HEK293 (cell line): ENCODE measurements around the gene FBLN2.

Source experiments
- CTCF ChIA-PET: fragments of 350-600 bp; formaldehyde crosslinking; extraction: SDS; loops from one replicate; lab custom pipeline; 2021; ENCODE audit warnings: antibody characterized with exemption; lab: Yijun Ruan, JAX
- POLR2A ChIA-PET: fragments of 300-600 bp; formaldehyde crosslinking; extraction: SDS; loops from one replicate; lab custom pipeline; 2020; ENCODE audit warnings: antibody characterized with exemption, inconsistent platforms; lab: Yijun Ruan, JAX
- H3K27ac ChIP-seq: fragments of 200-500 bp; sonication (Bioruptor generic); 2 replicates; pipeline ENCODE4 v1.5.1; 2014; ENCODE audit warnings: low read depth, low read length, control low read depth, inconsistent platforms; ENCODE audit errors: extremely low read depth
- H3K36me3 ChIP-seq, 2 experiments: fragments of 200-500 bp in 1 of 2; sonication (Bioruptor generic) in 1 of 2; 1 replicate in 1 of 2; 2 replicates in 1 of 2; pipeline ENCODE4 v1.5.1; 2014 to 2017; ENCODE audit warnings: inconsistent platforms in 2 of 2, low read length in 2 of 2; ENCODE audit not compliant: control insufficient read depth in 2 of 2, insufficient read depth in 1 of 2
- H3K4me1 ChIP-seq: fragments of 200-500 bp; sonication (Bioruptor generic); 2 replicates; pipeline ENCODE4 v1.5.1; 2014; ENCODE audit warnings: mild to moderate bottlenecking, low read length, inconsistent platforms; ENCODE audit not compliant: control insufficient read depth, insufficient read depth
- H3K4me3 ChIP-seq: 2 replicates; pipeline ENCODE4 v1.5.1; 2011; ENCODE audit warnings: low read depth, mild to moderate bottlenecking, control low read depth, low read length, moderate library complexity
- H3K9me3 ChIP-seq: fragments of 200-500 bp; sonication (Bioruptor generic); 2 replicates; pipeline ENCODE4 v1.5.1; 2014; ENCODE audit warnings: low read depth, low read length, inconsistent platforms; ENCODE audit not compliant: control insufficient read depth, insufficient read depth
- BCL11A ChIP-seq: fragments of 450-650 bp; formaldehyde crosslinking; IDR thresholded peaks from 2 replicates; pipeline ENCODE4 v1.5.1; 2016; ENCODE audit warnings: low read depth, missing biosample characterization, missing genetic modification characterization
- KLF16 ChIP-seq: fragments of 450-650 bp; formaldehyde crosslinking; IDR thresholded peaks from 2 replicates; pipeline ENCODE4 v1.5.1; 2017; ENCODE audit warnings: missing biosample characterization, missing genetic modification characterization
- ZBTB1 ChIP-seq: fragments of 450-650 bp; formaldehyde crosslinking; IDR thresholded peaks from 2 replicates; pipeline ENCODE4 v1.5.1; 2016; ENCODE audit warnings: missing biosample characterization, missing genetic modification characterization
- ZBTB8A ChIP-seq: fragments of 450-650 bp; formaldehyde crosslinking; IDR thresholded peaks from 2 replicates; pipeline ENCODE4 v1.5.1; 2016; ENCODE audit warnings: missing biosample characterization, missing genetic modification characterization
- ZNF140 ChIP-seq: fragments of 450-650 bp; formaldehyde crosslinking; IDR thresholded peaks from 2 replicates; pipeline ENCODE4 v1.5.1; 2016; ENCODE audit warnings: missing biosample characterization, missing genetic modification characterization
- ZNF146 ChIP-seq: fragments of 450-650 bp; formaldehyde crosslinking; IDR thresholded peaks from 2 replicates; pipeline ENCODE4 v1.5.1; 2016; ENCODE audit warnings: missing biosample characterization, missing genetic modification characterization
- ZNF169 ChIP-seq: fragments of 450-650 bp; formaldehyde crosslinking; IDR thresholded peaks from 2 replicates; pipeline ENCODE4 v1.5.1; 2016; ENCODE audit warnings: missing biosample characterization, missing genetic modification characterization
- ZNF335 ChIP-seq: fragments of 450-650 bp; formaldehyde crosslinking; conservative IDR thresholded peaks from 2 replicates; pipeline ENCODE4 v1.5.1; 2016; ENCODE audit warnings: missing biosample characterization, missing genetic modification characterization
- ZNF341 ChIP-seq: fragments of 450-650 bp; formaldehyde crosslinking; IDR thresholded peaks from 2 replicates; pipeline ENCODE4; 2016; ENCODE audit warnings: low read depth, missing biosample characterization, missing genetic modification characterization
- ZNF473 ChIP-seq: fragments of 450-650 bp; formaldehyde crosslinking; IDR thresholded peaks from 2 replicates; pipeline ENCODE4 v1.5.1; 2017; ENCODE audit warnings: missing biosample characterization, missing genetic modification characterization
- ZNF600 ChIP-seq: fragments of 450-650 bp; formaldehyde crosslinking; IDR thresholded peaks from 2 replicates; pipeline ENCODE4 v1.5.1; 2016; ENCODE audit warnings: missing biosample characterization, missing genetic modification characterization
- ZNF610 ChIP-seq: fragments of 450-650 bp; formaldehyde crosslinking; IDR thresholded peaks from 2 replicates; pipeline ENCODE4 v1.5.1; 2016; ENCODE audit warnings: missing biosample characterization, missing genetic modification characterization, borderline replicate concordance
- ZNF776 ChIP-seq: fragments of 450-650 bp; formaldehyde crosslinking; IDR thresholded peaks from 2 replicates; pipeline ENCODE4 v1.5.0; 2017; ENCODE audit warnings: missing biosample characterization, missing genetic modification characterization, borderline replicate concordance
- ZNF777 ChIP-seq: fragments of 450-650 bp; formaldehyde crosslinking; IDR thresholded peaks from 2 replicates; pipeline ENCODE4 v1.5.1; 2017; ENCODE audit warnings: missing biosample characterization, missing genetic modification characterization, borderline replicate concordance
- ZNF837 ChIP-seq: fragments of 450-650 bp; formaldehyde crosslinking; IDR thresholded peaks from 2 replicates; pipeline ENCODE4 v1.5.1; 2016; ENCODE audit warnings: missing biosample characterization, missing genetic modification characterization
- ZNF843 ChIP-seq: fragments of 450-650 bp; formaldehyde crosslinking; IDR thresholded peaks from 2 replicates; pipeline ENCODE4 v1.5.1; 2016; ENCODE audit warnings: missing biosample characterization, missing genetic modification characterization
- TF ChIP-seq, protein P1 (sequence below): fragments of 450-650 bp; formaldehyde crosslinking; optimal IDR thresholded peaks from 2 replicates; pipeline ENCODE3; 2016; ENCODE audit warnings: missing biosample characterization, mild to moderate bottlenecking, missing genetic modification characterization
- TF ChIP-seq, protein P2 (sequence below): fragments of 450-650 bp; formaldehyde crosslinking; IDR thresholded peaks from 2 replicates; pipeline ENCODE4 v1.5.1; 2016; ENCODE audit warnings: missing biosample characterization, missing genetic modification characterization
- TF ChIP-seq, protein P3 (sequence below): fragments of 450-650 bp; formaldehyde crosslinking; IDR thresholded peaks from 2 replicates; pipeline ENCODE4 v1.5.1; 2017; ENCODE audit warnings: missing biosample characterization, missing genetic modification characterization
- TF ChIP-seq, protein P4 (sequence below): fragments of 450-650 bp; formaldehyde crosslinking; IDR thresholded peaks from 2 replicates; pipeline ENCODE4 v1.5.1; 2016; ENCODE audit warnings: missing biosample characterization, missing genetic modification characterization
- TF ChIP-seq, protein P5 (sequence below): fragments of 450-650 bp; formaldehyde crosslinking; IDR thresholded peaks from 2 replicates; pipeline ENCODE4 v1.5.1; 2016; ENCODE audit warnings: missing biosample characterization, missing genetic modification characterization

Gene FBLN2

DNA sequence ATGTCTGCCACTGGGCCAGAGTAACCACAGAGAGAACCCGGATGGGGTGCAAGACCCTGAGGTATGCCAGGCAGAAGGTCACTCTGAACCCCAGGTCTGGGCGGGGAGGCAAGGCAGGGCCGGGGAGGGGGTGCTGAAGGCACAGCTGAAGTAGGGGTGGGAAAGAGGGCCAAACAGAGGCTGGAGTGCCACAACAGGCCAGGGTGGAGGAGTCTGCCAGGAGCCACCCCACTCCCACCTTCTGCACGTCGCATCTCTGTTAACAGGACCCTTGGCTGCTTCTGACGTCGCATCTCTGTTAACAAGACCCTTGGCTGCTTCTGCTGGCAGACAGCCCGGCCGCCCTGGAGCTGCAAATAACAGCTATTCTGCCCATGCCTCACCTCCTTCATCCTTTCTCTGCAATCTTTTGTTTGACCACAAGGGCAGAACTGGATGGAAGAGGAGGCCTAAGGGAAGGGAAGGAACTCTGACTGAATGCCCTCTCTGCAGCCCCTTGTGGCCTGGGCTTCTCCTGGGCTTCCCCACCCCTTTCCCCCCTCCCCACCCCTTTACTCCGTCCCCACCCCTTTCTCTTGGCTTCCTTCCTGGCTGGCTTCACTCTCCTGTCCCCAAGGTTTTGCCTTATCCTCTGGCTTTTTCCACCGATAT is 20.6 kb upstream of the FBLN2 start:
- H3K27ac ChIP-seq = no peak overlapping the region
- H3K4me3 ChIP-seq = no peak overlapping the region
- TF ChIP-seq ZNF843 (tag by site-specific recombination) (no peak), BCL11A (tag by site-specific recombination) (no peak), ZNF146 (tag by site-specific recombination) (no peak), ZNF600 (tag by site-specific recombination) (0 out of 2 replicates have a peak, but pooled peaks have one; percentile 35), ZNF777 (tag by site-specific recombination) (no peak), KLF16 (tag by site-specific recombination) (no peak), ZNF341 (peak; percentile 94)
- TF ChIP-seq, protein P1, sequence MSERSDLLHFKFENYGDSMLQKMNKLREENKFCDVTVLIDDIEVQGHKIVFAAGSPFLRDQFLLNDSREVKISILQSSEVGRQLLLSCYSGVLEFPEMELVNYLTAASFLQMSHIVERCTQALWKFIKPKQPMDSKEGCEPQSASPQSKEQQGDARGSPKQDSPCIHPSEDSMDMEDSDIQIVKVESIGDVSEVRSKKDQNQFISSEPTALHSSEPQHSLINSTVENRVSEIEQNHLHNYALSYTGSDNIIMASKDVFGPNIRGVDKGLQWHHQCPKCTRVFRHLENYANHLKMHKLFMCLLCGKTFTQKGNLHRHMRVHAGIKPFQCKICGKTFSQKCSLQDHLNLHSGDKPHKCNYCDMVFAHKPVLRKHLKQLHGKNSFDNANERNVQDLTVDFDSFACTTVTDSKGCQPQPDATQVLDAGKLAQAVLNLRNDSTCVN (tag by site-specific recombination) = no peak
- TF ChIP-seq, protein P2, sequence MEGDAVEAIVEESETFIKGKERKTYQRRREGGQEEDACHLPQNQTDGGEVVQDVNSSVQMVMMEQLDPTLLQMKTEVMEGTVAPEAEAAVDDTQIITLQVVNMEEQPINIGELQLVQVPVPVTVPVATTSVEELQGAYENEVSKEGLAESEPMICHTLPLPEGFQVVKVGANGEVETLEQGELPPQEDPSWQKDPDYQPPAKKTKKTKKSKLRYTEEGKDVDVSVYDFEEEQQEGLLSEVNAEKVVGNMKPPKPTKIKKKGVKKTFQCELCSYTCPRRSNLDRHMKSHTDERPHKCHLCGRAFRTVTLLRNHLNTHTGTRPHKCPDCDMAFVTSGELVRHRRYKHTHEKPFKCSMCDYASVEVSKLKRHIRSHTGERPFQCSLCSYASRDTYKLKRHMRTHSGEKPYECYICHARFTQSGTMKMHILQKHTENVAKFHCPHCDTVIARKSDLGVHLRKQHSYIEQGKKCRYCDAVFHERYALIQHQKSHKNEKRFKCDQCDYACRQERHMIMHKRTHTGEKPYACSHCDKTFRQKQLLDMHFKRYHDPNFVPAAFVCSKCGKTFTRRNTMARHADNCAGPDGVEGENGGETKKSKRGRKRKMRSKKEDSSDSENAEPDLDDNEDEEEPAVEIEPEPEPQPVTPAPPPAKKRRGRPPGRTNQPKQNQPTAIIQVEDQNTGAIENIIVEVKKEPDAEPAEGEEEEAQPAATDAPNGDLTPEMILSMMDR = peak; percentile 28; the same call in 1 of the 2 replicates
- no peaks in the 10 kb centered on the region for H3K36me3 ChIP-seq
- ChIA-PET CTCF (interaction anchor here (1.0 to 1.8 kb wide), 3 partner anchors 10 to 31 kb away, joined by 3 to 8 read pairs (median 6); no protein-coding TSS in a partner anchor), POLR2A (no interaction called here)
- no peaks in the 10 kb centered on the region for H3K9me3 ChIP-seq
- H3K4me1 ChIP-seq = no peaks in the 10 kb centered on the region

DNA sequence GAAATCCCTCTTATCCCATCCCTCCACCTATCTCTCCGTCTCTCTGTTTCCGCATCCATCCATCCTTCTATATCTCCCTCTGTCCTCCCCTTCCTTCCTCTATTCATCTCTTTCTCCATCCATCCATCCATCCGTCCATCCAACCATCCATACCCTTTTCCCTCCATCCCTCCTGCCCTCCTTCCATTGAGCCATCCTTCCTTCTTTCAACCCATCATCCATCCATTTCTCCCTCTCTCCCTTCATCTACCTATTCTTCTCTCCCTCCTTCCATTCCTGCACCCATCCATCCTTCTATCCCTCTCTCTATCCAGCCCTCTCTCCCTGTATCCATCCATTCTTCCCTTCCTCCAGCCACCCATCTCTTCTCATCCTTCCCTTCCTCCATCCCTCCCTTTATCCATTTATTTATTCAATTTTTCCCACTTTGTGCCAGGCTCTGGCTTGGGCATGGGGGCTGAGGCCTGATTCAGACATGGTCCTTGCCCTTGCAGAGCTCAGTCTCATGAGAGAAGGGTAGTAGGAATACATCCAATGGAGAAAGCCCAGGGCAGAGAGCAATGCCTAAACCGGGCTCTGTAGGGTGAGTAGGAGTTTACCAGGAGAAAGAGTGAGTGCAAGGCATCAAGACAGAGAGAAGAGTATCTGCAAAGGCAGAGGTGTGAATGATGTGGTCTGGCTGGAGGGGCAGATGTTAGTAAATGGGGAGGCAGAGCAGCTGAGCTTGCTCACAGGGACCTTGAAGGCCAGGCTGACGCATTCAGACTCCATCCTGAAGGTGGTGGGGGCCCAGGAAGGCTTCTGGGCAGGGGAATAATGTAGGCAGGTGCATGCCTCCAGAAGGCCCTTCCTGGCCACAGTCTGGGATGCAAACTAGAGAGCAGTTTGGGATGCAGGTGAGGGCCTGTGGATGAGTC is 19.5 kb upstream of the FBLN2 start:
- Histone ChIP-seq H3K36me3 (no peaks in the 10 kb centered on the region), H3K9me3 (no peaks in the 10 kb centered on the region), H3K27ac (no peak overlapping the region), H3K4me1 (no peaks in the 10 kb centered on the region), H3K4me3 (no peak overlapping the region)
- CTCF ChIA-PET = interaction anchor here (0.5 to 1.8 kb wide), 4 partner anchors 12 to 119 kb away, joined by 4 to 8 read pairs (median 5); no protein-coding TSS in a partner anchor
- POLR2A ChIA-PET = no interaction called here
- no peak for TF ChIP-seq ZNF140 (tag by site-specific recombination)
- TF ChIP-seq ZBTB1 (tag by site-specific recombination) = no peak
- TF ChIP-seq ZNF776 = 0 out of 2 replicates have a peak, but pooled peaks have one; percentile 10
- TF ChIP-seq ZBTB8A (tag by site-specific recombination) = no peak
- 0 out of 2 replicates have a peak, but pooled peaks have one; percentile 9 for TF ChIP-seq ZNF473
- no peak for TF ChIP-seq ZNF610 (tag by site-specific recombination)
- no peak for TF ChIP-seq ZNF169 (tag by site-specific recombination)
- TF ChIP-seq, protein P3, sequence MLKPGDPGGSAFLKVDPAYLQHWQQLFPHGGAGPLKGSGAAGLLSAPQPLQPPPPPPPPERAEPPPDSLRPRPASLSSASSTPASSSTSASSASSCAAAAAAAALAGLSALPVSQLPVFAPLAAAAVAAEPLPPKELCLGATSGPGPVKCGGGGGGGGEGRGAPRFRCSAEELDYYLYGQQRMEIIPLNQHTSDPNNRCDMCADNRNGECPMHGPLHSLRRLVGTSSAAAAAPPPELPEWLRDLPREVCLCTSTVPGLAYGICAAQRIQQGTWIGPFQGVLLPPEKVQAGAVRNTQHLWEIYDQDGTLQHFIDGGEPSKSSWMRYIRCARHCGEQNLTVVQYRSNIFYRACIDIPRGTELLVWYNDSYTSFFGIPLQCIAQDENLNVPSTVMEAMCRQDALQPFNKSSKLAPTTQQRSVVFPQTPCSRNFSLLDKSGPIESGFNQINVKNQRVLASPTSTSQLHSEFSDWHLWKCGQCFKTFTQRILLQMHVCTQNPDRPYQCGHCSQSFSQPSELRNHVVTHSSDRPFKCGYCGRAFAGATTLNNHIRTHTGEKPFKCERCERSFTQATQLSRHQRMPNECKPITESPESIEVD (tag by site-specific recombination) = no peak
- TF ChIP-seq, protein P4, sequence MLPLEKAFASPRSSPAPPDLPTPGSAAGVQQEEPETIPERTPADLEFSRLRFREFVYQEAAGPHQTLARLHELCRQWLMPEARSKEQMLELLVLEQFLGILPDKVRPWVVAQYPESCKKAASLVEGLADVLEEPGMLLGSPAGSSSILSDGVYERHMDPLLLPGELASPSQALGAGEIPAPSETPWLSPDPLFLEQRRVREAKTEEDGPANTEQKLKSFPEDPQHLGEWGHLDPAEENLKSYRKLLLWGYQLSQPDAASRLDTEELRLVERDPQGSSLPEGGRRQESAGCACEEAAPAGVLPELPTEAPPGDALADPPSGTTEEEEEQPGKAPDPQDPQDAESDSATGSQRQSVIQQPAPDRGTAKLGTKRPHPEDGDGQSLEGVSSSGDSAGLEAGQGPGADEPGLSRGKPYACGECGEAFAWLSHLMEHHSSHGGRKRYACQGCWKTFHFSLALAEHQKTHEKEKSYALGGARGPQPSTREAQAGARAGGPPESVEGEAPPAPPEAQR (tag by site-specific recombination) = no peak
- TF ChIP-seq, protein P5, sequence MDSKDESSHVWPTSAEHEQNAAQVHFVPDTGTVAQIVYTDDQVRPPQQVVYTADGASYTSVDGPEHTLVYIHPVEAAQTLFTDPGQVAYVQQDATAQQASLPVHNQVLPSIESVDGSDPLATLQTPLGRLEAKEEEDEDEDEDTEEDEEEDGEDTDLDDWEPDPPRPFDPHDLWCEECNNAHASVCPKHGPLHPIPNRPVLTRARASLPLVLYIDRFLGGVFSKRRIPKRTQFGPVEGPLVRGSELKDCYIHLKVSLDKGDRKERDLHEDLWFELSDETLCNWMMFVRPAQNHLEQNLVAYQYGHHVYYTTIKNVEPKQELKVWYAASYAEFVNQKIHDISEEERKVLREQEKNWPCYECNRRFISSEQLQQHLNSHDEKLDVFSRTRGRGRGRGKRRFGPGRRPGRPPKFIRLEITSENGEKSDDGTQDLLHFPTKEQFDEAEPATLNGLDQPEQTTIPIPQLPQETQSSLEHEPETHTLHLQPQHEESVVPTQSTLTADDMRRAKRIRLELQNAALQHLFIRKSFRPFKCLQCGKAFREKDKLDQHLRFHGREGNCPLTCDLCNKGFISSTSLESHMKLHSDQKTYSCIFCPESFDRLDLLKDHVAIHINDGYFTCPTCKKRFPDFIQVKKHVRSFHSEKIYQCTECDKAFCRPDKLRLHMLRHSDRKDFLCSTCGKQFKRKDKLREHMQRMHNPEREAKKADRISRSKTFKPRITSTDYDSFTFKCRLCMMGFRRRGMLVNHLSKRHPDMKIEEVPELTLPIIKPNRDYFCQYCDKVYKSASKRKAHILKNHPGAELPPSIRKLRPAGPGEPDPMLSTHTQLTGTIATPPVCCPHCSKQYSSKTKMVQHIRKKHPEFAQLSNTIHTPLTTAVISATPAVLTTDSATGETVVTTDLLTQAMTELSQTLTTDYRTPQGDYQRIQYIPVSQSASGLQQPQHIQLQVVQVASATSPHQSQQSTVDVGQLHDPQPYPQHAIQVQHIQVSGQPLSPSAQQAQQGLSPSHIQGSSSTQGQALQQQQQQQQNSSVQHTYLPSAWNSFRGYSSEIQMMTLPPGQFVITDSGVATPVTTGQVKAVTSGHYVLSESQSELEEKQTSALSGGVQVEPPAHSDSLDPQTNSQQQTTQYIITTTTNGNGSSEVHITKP (tag by site-specific recombination) = no peak
- no peak for TF ChIP-seq ZNF335 (tag by site-specific recombination)
- no peak for TF ChIP-seq ZNF837
